ENCODE measurements around the gene TUBB4A. TPM values are rescaled to one million over a fixed set of nuclear protein-coding genes. Genes with fewer than 3 reads are reported as not detected.

Gene TUBB4A
- total and polyA plus RNA-seq, 10 of the 15 experiments (the other 5 are each of a cell fraction or from before 2014, with no cell fraction given): 0.29 to 22.4 (median 3.8) TPM

DNA sequence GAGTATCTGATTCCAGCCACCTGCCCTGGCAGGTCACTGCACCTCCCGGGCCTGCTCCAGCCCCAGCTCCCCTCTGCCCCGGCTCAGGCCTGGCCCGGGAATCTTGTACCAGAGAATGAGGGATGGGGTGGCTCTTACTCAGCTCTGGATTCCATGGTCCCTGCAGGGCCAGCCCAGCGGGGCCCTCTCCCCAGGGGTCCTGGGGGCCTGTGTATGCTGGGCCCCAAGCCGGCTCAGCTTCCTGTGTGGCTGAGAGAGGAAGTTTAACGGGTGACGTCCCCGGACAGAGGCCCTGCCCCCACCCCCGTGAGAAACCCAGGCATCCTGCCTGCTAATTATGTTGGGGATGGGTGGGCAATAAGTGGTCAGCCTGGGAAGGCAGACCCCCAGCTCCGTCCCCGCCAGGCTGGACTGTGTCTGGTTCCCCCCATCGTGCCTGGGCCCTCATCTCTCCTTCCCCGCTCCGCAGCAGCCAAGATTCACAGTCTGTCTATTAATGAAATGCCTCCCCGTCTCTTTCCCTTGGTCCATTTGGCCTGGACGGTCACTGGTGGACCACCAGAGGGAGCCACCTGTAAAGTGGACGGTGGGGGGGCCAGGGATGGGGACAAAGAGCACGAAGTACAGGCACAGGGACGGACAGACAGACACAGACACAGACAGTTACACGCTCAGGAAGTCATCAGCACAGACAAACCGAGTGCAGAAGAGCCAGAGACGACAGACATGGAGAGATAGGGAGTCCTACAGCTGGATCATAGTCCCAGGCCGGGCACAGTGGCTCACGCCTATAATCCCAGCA is 20.4 kb downstream of the TUBB4A start, which contains the start of gene DENND1C (continued):
- TF ChIP-seq, protein P1, sequence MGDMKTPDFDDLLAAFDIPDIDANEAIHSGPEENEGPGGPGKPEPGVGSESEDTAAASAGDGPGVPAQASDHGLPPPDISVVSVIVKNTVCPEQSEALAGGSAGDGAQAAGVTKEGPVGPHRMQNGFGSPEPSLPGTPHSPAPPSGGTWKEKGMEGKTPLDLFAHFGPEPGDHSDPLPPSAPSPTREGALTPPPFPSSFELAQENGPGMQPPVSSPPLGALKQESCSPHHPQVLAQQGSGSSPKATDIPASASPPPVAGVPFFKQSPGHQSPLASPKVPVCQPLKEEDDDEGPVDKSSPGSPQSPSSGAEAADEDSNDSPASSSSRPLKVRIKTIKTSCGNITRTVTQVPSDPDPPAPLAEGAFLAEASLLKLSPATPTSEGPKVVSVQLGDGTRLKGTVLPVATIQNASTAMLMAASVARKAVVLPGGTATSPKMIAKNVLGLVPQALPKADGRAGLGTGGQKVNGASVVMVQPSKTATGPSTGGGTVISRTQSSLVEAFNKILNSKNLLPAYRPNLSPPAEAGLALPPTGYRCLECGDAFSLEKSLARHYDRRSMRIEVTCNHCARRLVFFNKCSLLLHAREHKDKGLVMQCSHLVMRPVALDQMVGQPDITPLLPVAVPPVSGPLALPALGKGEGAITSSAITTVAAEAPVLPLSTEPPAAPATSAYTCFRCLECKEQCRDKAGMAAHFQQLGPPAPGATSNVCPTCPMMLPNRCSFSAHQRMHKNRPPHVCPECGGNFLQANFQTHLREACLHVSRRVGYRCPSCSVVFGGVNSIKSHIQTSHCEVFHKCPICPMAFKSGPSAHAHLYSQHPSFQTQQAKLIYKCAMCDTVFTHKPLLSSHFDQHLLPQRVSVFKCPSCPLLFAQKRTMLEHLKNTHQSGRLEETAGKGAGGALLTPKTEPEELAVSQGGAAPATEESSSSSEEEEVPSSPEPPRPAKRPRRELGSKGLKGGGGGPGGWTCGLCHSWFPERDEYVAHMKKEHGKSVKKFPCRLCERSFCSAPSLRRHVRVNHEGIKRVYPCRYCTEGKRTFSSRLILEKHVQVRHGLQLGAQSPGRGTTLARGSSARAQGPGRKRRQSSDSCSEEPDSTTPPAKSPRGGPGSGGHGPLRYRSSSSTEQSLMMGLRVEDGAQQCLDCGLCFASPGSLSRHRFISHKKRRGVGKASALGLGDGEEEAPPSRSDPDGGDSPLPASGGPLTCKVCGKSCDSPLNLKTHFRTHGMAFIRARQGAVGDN (IDR thresholded peaks at IDR 0.05): peak; percentile 66
- TF ChIP-seq BRCA1 (IDR thresholded peaks at IDR 0.05; ENCODE audit: low read depth, low read length) (no peak), NFIC (IDR thresholded peaks at IDR 0.05; ENCODE audit: low read depth, low read length) (no peak), IKZF1 (conservative IDR thresholded peaks at IDR 0.05) (peak; percentile 66), TARDBP (IDR thresholded peaks at IDR 0.05; ENCODE audit: borderline replicate concordance) (no peak), RB1 (IDR thresholded peaks at IDR 0.05; ENCODE audit: borderline replicate concordance) (no peak), NFYB (IDR thresholded peaks at IDR 0.05; ENCODE audit: insufficient read depth, low read depth, low read length) (no peak), STAT3 (IDR thresholded peaks at IDR 0.05; ENCODE audit: low read depth, low read length) (no peak), KDM1A (IDR thresholded peaks at IDR 0.05; ENCODE audit: borderline replicate concordance) (no peak), EED (IDR thresholded peaks at IDR 0.05; ENCODE audit: low read depth) (peak; percentile 26; the same call in 1 of the 2 replicates), RAD21 (IDR thresholded peaks at IDR 0.05; ENCODE audit: insufficient read depth, low read depth, low read length) (peak; percentile 53), ASH2L (IDR thresholded peaks at IDR 0.05; ENCODE audit: borderline replicate concordance, low read depth) (no peak)
- TF ChIP-seq, protein P2, sequence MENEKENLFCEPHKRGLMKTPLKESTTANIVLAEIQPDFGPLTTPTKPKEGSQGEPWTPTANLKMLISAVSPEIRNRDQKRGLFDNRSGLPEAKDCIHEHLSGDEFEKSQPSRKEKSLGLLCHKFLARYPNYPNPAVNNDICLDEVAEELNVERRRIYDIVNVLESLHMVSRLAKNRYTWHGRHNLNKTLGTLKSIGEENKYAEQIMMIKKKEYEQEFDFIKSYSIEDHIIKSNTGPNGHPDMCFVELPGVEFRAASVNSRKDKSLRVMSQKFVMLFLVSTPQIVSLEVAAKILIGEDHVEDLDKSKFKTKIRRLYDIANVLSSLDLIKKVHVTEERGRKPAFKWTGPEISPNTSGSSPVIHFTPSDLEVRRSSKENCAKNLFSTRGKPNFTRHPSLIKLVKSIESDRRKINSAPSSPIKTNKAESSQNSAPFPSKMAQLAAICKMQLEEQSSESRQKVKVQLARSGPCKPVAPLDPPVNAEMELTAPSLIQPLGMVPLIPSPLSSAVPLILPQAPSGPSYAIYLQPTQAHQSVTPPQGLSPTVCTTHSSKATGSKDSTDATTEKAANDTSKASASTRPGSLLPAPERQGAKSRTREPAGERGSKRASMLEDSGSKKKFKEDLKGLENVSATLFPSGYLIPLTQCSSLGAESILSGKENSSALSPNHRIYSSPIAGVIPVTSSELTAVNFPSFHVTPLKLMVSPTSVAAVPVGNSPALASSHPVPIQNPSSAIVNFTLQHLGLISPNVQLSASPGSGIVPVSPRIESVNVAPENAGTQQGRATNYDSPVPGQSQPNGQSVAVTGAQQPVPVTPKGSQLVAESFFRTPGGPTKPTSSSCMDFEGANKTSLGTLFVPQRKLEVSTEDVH (IDR thresholded peaks at IDR 0.05; ENCODE audit: low read depth, partially characterized antibody): no peak
- TF ChIP-seq, protein P3, sequence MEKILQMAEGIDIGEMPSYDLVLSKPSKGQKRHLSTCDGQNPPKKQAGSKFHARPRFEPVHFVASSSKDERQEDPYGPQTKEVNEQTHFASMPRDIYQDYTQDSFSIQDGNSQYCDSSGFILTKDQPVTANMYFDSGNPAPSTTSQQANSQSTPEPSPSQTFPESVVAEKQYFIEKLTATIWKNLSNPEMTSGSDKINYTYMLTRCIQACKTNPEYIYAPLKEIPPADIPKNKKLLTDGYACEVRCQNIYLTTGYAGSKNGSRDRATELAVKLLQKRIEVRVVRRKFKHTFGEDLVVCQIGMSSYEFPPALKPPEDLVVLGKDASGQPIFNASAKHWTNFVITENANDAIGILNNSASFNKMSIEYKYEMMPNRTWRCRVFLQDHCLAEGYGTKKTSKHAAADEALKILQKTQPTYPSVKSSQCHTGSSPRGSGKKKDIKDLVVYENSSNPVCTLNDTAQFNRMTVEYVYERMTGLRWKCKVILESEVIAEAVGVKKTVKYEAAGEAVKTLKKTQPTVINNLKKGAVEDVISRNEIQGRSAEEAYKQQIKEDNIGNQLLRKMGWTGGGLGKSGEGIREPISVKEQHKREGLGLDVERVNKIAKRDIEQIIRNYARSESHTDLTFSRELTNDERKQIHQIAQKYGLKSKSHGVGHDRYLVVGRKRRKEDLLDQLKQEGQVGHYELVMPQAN (conservative IDR thresholded peaks at IDR 0.05): no peak
- TF ChIP-seq, protein P4, sequence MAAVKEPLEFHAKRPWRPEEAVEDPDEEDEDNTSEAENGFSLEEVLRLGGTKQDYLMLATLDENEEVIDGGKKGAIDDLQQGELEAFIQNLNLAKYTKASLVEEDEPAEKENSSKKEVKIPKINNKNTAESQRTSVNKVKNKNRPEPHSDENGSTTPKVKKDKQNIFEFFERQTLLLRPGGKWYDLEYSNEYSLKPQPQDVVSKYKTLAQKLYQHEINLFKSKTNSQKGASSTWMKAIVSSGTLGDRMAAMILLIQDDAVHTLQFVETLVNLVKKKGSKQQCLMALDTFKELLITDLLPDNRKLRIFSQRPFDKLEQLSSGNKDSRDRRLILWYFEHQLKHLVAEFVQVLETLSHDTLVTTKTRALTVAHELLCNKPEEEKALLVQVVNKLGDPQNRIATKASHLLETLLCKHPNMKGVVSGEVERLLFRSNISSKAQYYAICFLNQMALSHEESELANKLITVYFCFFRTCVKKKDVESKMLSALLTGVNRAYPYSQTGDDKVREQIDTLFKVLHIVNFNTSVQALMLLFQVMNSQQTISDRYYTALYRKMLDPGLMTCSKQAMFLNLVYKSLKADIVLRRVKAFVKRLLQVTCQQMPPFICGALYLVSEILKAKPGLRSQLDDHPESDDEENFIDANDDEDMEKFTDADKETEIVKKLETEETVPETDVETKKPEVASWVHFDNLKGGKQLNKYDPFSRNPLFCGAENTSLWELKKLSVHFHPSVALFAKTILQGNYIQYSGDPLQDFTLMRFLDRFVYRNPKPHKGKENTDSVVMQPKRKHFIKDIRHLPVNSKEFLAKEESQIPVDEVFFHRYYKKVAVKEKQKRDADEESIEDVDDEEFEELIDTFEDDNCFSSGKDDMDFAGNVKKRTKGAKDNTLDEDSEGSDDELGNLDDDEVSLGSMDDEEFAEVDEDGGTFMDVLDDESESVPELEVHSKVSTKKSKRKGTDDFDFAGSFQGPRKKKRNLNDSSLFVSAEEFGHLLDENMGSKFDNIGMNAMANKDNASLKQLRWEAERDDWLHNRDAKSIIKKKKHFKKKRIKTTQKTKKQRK (IDR thresholded peaks at IDR 0.05; ENCODE audit: low read depth, low read length): no peak

Data from GM12878 (cell line).